Globus pallidus (tissue), 1 donor: ENCODE measurements around the gene OLFML2A.
A peak's percentile ranks its signal among the peaks of the same experiment; 100 is the strongest.
"Not testable (repeated sequence)": the region's sequence is repeated elsewhere in the genome, so short reads cannot be mapped to it uniquely, and the experiment has no call there.

Source experiments
- DNase-seq: peaks from one replicate; pipeline ENCODE4 v3.0.0-alpha.2; 2015; ENCODE audit warnings: low spot score

Gene OLFML2A

DNA sequence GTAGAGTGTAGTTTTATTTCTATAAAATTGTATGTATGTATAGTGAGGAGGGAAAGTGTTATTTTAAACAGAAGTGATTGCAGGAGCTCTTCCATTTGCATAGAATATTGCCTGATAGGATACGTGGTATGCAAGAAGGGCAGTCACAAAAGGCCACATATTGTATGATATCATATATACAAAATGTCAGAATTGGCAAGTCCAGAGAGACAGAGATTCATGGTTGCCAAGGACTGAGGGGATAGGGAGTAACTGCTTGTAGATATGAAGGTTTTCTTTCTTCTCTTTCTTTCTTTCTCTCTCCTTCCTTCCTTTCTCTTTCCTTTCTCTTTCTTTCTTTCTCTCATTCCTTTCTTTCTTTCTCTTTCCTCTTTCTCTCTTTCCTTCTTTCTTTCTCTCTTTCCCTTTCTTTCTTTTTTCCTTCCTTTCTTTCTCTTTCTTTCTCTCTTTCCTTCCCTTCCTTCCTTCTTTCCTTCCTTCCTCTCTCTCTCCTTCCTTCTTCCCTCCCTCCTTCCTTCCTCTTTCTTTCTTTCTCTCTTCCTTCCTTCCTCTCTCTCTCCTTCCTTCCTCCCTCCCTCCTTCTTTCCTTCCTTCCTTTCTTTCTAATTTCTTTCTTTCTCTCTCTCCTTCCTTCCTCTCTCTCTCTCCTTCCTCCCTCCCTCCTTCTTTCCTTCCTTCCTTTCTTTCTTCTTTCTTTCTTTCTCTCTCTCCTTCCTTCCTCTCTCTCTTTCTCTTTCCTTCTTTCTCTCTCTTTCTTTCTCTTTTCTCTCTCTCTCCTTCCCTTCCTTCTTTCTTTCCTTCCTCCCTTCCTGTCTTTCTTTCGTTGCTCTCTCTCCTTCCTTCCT lies 51.8 kb downstream of the OLFML2A start:
- no peak for DNase-seq

DNA sequence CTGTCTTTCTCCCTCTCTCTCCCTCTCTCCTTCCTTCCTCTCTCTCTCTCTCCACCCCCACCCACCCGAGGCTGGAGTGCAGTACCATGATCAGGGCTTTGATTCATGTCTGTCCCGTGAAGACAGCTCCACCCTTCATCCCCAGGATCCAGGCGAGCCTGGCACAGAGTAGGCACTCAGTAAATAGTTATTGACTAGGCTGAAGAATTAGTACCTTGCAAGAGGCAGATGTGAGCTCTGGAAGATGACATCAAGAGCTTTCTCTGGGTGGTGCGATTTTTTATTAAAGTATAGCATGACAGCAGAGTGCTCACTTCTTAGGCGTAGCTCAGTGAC lies 52.4 kb downstream of the OLFML2A start:
- DNase-seq: no peak

DNA sequence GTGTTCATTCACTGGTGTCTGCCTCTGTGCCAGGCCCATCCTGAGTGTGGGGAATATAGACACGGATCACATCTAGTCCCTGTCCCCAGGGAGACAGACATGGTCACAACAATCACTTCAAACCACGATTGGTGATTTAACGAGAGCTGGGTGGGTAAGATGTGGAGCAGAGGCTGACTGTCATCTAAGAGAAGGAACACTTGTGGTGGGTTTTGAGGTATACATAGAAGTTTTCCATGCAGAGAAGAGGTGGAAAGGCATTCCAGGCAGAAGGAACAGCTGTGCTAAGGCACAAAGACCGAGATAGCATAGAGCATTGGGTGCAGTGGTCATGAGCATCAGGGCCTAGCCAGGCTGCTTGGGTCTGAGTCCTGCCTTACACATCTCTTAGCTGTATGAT lies 53.7 kb downstream of the OLFML2A start:
- DNase-seq: no peak

DNA sequence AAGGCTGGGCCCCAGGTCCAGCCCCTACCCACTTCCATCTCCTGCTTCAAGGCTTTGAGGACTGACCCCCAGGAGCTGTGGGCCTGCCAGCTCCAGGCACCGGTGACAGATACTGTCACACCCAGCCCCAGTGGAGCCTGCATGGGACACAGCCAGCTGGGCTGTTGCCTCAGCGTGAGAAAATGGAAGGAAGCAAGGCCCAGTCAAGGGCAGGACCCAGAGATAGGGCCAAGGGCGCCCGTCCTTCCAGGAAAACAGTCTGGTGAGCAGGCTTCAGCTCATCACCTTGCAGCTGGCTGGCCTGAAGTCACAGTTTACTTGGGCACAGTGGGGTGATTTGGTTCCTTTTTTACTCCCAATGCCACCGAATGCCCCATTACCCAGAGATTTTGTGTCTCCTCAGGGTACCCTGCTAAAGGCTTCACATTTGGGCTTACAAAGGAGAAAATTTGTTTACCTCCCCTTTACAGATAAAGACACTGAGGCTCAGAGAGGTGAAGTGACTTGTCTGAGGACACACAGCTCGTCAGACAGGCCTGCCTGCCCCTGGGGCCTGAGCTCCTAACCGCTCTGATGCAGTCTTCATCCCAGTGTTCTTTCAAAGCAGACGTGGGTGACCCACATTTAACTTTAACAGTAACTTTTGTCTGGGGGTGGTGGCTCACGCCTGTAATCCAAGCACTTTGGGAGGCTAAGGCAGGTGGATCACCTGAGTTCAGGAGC lies 54.9 kb downstream of the OLFML2A start:
- DNase-seq: no peak

DNA sequence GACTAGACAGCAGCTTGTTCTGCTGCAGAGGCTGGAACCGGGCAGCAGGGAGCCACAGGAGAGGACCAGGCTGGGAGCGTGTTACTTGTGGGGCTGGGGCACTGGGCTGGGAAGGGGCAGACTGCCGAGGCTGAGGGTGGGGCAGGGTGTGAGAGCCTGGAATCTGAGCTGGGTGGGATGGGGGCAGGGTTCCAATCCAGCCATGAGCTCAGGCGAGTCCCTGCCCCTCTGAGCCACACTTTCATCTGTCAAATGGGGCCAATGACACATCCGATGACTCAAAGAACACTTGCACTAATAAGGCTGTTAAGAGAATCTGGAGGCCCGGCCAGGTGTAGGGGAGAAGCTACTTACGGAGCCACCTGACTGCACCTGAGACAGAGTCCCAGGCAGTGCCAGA lies 57.7 kb downstream of the OLFML2A start:
- DNase-seq: no peak

DNA sequence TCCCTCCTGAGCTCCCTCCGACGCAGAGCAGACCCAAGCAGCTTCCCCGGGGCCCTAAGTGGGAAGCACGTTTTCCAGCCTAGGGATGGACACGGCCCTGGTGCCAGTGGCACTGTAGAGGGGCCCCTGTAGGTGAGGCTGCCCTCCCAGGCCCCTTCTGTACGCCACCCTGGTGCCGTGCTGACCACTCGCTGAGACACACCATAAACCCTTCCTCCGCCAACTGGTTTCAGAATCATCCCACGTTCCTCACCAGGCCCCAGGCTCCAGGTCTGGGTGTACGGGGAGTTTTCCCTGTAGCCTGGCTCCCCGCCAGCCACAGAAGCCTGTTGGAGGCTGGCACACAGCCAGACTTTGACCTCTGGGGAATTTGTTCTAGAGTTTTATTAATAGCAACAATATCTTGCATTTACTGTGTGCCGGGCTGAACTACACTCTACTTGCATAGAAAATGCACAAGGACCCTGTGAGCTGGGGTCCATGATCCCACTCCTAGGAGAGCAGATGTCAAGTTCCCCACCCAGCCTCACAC lies 58.2 kb downstream of the OLFML2A start:
- DNase-seq: no peak

DNA sequence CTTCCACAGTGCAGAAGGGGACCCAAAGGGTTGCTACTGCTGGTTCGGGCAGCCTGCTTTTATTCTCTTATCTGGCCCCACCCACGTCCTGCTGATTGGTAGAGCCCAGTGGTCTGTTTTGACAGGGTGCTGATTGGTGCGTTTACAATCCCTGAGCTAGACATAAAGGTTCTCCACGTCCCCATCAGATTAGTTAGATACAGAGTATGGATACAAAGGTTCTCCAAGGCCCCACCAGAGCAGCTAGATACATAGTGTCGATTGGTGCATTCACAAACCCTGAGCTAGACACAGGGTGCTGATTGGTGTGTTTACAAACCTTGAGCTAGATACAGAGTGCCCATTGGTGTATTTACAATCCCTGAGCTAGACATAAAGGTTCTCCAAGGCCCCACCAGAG lies 61.2 kb downstream of the OLFML2A start:
- not testable (repeated sequence) for DNase-seq

DNA sequence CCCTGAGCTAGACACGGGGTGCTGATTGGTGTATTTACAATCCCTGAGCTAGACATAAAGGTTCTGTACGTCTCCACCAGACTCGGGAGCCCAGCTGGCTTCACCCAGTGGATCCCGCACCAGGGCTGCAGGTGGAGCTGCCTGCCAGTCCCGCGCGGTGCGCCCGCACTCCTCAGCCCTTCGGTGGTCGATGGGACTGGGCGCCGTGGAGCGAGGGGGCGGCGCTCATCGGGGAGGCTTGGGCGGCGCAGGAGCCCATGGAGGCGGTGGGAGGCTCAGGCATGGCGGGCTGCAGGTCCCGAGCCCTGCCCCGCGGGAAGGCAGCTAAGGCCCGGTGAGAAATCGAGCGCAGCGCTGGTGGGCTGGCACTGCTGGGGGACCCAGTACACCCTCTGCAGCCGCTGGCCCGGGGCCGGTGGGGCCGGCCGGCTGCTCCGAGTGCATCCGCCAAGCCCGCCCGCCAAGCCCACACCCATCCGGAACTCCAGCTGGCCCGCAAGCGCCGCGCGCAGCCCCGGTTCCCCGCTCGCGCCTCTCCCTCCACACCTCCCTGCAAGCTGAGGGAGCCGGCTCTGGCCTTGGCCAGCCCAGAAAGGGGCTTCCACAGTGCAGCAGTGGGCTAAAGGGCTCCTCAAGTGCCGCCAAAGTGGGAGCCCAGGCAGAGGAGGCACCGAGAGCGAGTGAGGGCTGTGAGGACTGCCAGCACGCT lies 61.8 kb downstream of the OLFML2A start:
- DNase-seq: not testable (repeated sequence)

DNA sequence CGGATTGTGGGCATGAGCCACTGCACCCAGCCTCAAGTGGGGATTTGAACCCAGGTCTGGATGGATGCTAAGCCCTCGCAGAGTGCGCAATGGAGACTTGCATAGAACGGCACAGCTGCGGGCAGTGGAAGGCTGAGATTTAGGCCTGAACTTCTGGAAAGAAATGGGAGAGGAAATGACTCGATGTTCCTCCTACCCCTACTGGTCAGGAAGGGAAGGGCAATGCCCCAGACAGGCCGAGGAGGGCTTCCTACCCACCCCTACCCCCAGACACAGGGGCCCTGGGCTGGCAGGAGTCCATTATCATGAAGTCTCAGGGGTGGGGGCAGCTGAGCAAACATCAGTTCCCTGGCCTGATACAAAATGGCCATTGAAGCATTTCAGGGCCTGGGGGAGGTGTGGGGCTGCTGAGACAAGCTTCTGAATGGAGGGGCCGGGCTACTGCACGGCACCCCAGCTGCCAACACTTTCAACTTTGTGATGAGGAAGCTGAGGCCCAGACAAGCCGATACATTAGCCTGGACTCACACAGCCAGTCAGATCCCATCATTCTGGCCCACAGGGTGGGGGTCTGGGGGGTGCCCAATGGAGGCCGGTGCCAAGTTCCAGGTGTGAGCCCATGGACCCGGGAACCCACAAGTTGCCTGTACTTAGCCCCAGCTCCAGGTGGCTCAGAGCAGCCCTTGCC lies 62.8 kb downstream of the OLFML2A start:
- DNase-seq: no peak

DNA sequence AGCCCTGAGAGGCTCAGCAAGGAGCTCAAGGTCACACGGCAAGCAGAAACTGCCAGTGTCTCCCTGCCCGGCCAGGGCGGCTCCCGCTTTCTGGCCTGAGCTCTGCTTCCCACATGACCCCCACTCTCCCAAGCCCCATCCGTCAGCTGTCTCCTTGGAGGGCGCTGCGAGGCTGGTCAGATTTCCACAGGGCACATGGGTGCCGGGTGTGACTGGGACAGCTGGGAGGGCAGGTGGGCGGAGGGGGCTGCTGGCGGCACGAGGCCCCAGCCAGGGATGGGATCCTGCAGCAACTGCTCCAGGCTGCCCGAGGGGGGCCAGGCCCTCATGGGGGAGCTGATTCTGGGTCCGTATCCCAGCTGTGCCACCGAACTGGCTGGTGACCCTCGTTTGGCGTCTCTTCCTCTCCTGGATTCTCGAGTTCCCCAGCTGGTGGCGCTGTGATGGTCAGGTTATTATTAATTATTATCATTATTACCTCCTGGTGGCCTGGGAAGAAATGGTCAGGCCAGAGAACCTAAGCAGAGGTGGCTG lies 63.4 kb downstream of the OLFML2A start:
- no peak for DNase-seq

DNA sequence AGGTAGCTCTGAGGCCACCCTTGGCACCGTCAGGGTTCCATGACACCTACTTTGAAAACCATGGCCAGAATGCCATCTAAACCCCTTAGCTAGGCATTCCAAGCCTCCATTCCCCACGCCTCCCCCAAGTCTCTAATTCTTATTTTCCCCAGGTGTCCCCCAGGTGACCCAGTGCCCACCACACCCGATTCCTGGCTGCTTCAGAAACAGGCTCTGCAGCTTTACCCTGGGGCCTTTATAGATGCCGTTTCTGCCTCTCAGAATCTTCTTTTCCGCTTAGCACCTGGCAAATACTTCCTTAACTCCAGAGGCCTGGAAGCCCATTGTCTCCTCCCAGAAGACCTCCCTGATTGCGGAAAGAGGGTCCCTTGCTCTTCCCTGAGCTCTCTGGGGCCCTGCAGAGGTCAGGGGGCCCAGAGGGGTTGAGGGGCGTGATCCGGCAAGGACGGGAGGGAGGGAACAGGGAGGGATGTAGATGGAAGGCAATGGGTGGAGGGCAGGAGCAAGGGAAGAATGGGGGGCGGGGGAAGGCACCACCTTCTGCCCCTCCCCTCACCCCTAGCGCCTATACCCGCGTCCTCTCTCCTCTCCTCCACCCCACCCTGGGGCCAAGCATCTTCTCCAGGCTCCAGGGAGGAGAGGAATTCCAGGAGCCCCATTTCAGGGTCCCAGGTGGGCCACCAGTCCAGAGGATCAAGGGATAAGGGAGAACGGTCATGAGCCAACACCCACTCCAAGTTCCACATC lies 64.3 kb downstream of the OLFML2A start:
- DNase-seq: no peak

DNA sequence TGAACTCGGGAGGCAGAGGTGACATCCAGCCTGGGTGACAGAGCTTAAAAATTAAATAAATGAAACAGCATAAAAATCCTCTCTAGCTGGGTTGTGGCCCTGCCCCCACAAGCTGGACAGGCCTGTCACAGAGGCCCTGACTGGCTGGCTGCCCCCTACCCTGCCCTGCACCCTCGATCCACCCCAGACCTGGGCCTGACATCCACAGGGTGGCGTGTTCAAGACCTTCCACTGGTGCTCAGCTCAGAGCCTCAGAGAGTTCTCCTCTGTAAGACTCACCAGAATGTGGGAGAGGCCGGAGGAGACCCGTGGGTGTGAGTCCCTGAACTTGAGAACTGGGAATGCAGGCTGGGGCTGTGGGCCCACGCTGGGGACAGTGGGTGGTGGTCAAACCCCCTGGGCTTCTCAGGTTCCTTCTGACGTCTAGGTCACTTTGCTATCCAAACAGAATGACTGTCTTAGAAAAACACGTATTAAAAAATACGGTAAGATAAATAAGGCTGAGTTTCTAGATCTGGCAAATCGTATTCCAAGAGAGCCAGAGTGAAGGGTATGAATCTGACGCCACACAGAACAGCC lies 66.6 kb downstream of the OLFML2A start:
- no peak for DNase-seq

DNA sequence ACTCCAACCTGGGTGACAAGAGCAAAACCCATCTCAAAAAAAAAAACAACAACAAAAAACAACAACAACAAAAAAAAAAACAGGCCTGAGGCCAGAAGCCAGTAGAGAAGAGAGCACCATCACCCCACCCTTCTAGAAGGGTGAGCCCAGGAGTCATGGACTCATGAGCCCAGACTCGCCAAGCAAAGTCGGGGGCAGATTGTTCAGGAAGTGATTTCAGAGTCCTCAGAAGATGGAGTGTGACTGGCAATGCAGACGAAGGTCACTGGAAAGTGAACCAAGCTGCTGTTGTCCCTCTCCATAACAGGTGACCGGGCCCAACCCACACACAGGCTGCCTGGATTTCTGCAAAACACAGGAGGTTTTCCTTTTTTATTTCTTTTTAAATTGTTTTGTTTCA lies 67.4 kb downstream of the OLFML2A start:
- DNase-seq: no peak

DNA sequence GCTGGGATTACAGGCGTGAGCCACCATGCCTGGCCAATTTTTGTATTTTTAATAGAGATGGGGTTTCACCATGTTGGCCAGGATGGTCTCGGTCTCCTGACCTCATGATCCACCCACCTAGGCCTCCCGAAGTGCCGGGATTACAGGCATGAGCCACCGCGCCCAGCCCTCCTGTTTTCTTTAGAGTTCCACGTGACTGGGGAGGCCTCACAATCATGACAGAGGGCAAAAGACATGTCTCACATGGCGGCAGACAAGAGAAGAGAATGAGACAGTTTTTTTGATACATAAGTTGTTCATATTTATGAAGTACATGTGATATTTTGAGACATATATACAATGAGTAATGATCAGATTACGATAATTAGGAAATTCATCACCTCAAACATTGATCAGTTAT lies 69.5 kb downstream of the OLFML2A start:
- not testable (repeated sequence) for DNase-seq

DNA sequence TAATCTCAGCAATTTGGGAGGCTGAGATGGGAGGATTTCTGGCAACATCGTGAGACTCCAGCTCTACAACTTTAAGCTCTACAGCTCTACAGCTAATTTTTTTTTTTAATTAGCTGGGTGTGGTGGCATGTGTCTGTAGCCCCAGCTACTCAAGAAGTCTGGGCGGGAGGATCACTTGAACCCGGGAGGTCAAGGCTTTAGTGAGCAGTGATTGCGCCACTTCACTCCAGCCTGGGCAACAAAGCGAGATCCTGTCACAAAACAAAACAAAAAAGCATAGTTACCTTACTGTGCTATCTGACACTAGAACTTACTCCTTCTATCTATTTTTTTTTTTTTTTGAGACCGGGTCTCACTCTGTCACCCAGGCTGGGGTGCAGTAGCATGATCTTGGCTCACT lies 70.0 kb downstream of the OLFML2A start:
- no peak for DNase-seq

DNA sequence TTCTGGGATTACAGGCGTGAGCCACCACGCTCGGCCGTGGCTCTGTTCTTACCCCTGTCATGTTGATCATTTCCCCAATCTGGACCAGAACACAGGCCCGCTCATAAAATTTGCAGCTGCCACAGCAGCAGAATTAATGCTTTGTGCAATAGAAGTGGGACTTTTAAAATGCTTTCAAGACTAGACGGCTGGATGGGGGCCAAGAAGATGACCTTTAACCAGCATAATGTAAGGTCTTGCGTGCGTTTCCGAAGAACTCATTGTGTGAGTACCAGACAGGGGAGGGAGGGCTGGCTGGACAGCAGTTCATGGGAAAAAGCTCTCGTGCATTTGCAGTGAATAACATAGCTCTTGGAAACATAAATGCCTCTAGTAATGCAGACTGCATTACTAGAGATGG lies 72.9 kb downstream of the OLFML2A start:
- DNase-seq: no peak

DNA sequence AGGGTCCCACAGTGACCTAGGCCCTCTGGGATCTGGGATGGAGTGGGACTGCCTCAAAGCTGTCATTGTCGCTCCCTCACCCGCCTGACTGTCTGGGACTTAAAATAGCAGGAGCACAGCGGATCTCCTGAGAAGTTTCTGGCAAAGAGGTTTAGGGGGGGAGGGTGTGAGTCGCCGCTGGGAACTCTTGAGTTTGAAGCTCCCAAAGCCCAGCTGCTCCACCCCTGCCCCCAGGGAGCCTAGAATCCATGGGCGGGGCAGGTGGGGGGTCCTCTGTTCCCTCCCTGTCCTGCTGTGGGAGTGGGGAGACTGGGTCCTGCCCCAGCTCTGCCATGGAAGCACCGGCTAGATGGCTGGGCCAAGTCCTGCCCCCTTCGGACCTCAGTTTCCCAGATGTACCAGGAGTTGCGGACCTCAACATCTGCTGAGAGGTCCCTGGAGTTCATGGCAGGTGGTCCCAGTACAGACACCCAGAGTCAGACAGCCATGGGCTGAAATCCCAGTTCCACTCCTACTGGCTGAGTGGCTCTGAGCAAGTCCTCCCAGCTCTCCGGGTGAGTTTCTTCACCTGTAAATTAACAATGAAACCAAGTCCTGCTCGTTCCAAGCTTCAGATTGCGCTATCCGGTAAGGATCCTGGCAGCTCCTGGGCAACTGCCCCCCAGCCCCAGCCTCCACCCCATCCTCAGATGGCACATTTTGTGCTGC lies 75.3 kb downstream of the OLFML2A start:
- DNase-seq: no peak

DNA sequence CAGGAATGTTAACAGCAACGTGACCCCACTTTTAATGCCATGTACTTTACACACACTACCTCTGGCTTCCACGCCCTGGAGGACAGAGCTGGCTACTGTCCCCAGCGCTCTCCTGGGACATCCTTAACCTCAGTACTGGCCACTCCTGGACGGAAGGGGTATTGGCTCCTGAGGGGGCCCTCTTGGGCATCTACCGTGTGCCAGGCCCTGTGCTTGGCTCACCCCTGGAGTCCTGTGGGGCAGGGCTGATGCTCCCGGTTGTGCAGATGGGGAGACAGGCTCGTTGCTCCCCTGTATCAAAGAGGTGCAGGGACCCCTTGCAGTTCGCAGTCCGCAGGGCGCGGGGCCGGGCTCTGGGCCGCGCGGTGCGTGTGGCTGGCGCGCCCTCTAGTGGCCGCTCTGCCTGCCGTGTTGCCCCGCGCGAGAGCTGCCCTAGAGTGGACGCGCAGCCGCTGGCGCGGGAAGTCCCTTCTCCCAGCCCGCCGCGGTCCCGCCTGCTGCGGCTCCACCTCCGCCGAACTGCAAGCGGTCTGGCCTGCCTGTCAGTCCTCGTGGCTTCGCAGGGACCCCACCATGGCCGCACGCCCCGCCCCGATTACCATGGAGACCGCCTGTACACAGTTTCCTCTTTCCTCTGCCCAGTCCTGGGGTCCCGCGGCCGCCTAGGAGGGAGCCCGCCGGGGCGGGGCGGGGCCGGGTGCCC lies 76.0 kb downstream of the OLFML2A start, which contains the start of gene WDR38:
WDR38 (plus strand) TSS at position 632 of the 703 bp plus-strand sequence. CDS start 72 bp downstream, outside the sequence.
- DNase-seq: peak; percentile 58

DNA sequence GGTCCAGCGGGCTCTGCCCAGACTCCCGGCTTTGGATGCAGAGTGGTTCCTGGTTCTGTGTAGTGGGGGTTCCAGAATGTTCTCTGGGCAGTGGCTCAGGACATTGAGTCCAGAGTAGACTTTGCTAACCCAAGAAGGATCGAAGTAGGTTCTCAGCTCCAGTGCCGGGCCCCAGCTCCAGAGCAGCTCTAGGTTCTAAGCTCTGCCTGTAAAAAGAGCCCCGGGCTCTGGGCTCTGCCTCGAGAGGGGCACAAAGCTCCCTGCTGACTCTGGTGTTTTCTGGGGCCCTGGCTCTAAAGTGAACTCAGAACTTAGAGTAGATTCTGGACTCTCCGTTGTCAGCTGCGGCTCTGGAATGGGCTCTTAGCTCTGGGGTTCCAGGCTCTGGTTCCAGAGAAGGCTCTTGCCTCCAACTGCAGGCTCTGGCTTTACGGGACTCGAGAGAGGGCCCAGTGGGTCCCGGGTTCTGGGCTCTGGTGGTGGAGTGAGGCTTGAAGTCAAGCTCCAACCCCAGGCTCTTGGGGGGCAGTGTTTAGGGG lies 76.7 kb downstream of the OLFML2A start:
- DNase-seq: no peak
